K562 treated with DMSO at 1 percent for 12 hours (cell line): Measurements from ENCODE around the gene CCM2. TPM values are rescaled to one million over a fixed set of nuclear protein-coding genes. Genes with fewer than 3 reads are reported as not detected.

Source experiments
- total RNA-seq: library from RNA; unstranded; fragments of 300-600 nt; gene quantifications from 2 replicates; pipeline ENCODE4 v1.2.3, GENCODE V29; 2022; ENCODE audit not compliant: insufficient read depth

The CCM2 gene
- total RNA-seq = 33.8 and 41.7 TPM in 2 replicates

DNA sequence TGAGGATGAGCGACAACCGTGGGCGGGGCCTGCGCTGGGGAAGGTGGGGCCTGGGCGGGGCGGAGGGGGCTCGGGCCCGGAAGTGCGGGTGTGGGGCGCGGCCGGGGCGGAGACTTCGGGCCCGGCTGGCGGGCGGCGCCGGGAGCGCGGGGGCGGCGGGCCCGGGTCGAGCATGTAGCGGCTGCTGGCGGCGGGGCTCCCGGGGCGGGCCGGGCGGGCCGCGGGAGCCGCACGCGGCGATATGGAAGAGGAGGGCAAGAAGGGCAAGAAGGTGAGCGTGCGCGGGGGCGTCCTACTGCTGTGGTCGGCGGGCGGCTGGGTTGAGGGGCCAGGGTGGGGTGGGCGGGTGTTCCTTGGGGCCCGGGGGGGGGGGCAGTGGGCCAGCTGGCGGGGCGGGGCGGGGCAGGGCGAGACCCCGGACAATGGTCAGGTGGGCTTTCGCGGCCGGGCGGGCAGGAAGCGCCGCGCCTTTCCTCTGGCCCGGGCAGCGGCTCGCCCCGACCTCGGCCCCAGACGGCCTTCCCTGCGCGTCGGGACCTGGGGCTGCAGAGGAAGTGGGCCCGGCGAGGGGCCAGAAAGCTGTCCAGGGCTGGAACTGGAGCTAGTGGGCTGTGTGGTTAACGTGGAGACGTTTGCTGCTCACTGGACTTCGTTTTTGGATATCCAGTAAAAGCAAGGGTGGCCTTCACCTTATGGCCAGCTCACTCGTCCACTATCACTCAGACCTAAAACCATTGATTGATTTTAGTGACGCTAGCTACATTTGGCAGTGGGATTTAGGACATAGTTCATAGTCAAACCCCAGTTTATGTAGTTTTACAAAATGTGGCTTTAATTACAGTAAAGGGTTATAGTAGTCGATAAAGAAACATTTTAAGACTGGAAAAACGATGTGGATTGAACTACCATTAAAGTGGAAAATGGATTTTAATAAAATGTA is at the start of gene CCM2:
CCM2 (plus strand) TSS at position 109 of the 940 bp plus-strand sequence; CDS start at position 242, 133 bp downstream.

DNA sequence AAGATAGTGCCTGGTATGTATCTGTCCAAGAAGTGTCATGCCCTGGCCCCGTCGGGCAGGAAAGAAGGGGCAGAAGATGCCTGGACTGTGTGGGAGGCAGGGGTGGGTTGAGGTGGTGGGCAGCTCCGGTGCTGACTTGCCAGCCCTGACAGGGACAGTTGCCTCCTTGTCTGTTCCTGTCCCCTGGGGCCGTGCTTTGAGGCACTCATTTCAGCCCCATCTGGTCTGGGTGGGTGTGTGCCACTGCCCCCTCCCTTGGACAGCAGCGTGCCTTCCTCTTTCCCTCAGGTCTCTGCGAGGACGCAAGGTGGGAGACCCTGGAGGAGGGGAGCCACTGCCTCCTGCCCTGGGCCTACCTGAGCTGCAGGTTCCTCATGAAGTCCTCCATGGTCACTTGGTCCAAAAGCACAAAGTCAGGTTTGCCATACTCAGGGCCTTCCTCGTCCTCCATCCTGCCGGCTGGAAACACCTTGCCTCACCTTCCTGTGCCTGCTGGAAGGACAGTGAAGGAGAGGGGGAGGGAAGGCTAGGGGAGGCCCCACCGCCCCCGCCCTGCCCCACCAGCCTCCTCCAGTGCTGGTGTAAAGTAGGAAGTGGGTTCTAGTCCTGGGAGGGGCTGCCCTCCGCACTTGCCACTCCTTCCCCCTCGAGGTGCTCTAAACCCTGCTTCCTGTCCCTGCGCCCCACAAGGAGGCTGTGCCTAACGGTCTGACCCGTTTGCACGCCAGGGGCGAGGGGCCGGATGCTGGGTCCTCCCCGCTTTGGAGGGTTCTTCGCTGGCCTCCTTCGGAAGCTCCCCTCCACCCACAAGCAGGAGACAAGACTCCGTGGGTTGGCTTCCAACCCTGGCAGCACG is 21.3 kb upstream of the CCM2 start, which contains the start of gene MYO1G:
MYO1G (minus strand) TSS at position 505 of the 856 bp plus-strand sequence; CDS start at position 451, 54 bp downstream.

DNA sequence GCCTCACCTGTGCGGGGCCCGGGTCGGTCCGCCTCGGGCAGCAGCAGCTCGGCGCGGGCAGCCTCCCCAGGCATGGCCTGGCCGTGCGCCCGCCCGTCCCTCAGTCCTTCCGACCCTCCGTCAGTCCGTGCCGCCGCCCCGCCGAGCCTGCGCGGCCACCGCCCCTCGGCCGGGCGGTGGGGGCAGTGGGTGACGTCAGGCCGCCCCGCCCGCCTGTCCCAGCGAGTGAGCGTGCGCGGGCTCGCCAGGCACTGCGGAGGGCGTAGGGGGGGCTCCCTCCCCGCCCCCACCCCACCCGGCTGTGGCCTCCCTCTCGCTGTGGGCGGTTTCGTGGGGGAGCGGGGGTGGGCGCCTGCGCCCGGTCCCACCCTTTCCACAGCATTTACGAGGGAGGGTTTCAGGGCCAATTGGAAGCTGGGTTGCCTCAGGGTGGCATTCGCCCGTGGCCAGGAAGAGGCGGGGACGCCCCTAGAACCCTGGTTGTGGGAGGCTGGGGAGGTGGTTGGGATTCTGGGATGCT is 88.9 kb downstream of the CCM2 start, which contains the start of gene NACAD:
NACAD (minus strand) TSS at position 149 of the 520 bp plus-strand sequence; CDS start at position 74, 75 bp downstream.

DNA sequence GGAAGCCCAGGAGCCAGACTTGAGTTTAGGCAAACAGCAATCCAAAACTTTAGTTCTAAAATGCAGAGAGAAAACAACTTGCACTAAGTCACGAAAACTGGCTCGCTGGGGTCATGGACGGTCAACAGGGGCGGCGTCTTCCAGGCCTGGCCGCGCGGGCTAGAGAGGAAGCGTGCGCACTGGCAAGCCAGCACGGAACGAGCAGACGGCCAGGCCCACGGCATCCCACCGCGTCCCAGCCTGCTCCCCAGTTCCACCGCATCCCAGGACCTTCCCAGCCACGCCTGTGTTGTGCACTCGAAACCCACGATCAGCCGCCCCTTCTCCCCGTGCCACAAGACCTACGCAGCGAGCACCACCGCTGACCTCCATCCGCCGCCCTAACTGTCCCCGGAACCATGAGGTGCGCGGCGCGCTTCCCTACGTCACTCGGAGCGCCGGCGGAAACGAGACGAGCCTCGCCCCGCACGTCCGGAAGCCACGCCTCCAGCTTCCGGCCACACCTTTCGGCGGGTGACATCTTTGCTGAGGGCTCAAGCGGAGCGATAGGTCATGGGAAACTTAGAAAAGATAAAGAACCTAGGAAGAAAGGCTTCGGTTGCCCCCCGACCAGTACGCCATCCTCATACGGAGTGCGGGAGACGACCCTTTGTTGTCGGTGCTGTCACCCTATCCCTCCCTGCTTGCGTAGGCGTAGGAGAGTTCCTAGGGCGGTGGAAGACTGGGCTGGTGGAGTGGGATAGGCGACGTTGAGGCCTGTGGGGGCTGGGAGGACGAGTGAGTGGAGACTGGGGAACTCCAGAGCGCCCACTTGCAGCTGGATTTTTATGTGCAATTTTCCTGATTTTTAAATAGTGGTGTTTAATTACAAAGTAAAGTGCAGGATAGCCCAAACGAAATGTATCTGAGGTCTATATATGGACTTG is 111.6 kb downstream of the CCM2 start, which contains the start of gene TBRG4:
TBRG4 (minus strand) TSS at position 400 of the 926 bp plus-strand sequence. CDS start 2,460 bp downstream, outside the sequence.

Other genes starting within 250 kb of the CCM2 start
- 1,399 and 1,834 TPM in 2 replicates for gene PPIA, start 203.5 kb upstream of the CCM2 start, total RNA-seq
- gene H2AZ2, start 152.1 kb upstream of the CCM2 start, total RNA-seq = 291 and 358 TPM in 2 replicates
- 3.5 and 12.6 TPM in 2 replicates for gene PURB, start 114.7 kb upstream of the CCM2 start, total RNA-seq
- gene MYO1G, start 21.2 kb upstream of the CCM2 start, total RNA-seq = not detected in 2 replicates
- not detected in 2 replicates for gene NACAD, start 88.8 kb downstream of the CCM2 start, total RNA-seq
- 85.2 and 93.4 TPM in 2 replicates for gene TBRG4, start 111.5 kb downstream of the CCM2 start, total RNA-seq
- not detected in 2 replicates for gene RAMP3, start 157.6 kb downstream of the CCM2 start, total RNA-seq